Lower leg skin (tissue), 4 donors: ENCODE results near the gene CST3. TPM values are rescaled to one million over a fixed set of nuclear protein-coding genes. Genes with fewer than 3 reads are reported as not detected.
A peak's percentile ranks its signal among the peaks of the same experiment; 100 is the strongest.
"Not testable (repeated sequence)": the region's sequence is repeated elsewhere in the genome, so short reads cannot be mapped to it uniquely, and the experiment has no call there.

ENCODE experiments used
- DNase-seq, 2 donors: peaks; one replicate each; pipeline ENCODE4 v3.0.0-alpha.2; 2019; ENCODE audit warnings: low spot score in 2 of 2
- H3K4me3 ChIP-seq: fragments of 200-600 bp; sonication (generic); 2 replicates; pipeline ENCODE4 v1.5.1; 2017; ENCODE audit warnings: mild to moderate bottlenecking, low read depth; ENCODE audit not compliant: poor library complexity, severe bottlenecking
- CTCF ChIP-seq, 3 donors: fragments of 450-650 bp; IDR thresholded peaks; one replicate each; pipeline ENCODE4 v1.5.1; 2016; ENCODE audit warnings: antibody characterized with exemption in 3 of 3, mild to moderate bottlenecking in 3 of 3, moderate library complexity in 2 of 3
- POLR2A ChIP-seq, 2 donors: fragments of 450-650 bp; IDR thresholded peaks; one replicate each; pipeline ENCODE4 v1.6.1; 2016 to 2017; ENCODE audit warnings: antibody characterized with exemption in 2 of 2, mild to moderate bottlenecking in 1 of 2, moderate library complexity in 1 of 2
- WGBS, 2 donors: methylation state at CpG; one replicate each; pipeline ENCODE4 v1.1.5; 2018; 5-methylcytosine and 5-hydroxymethylcytosine counted together
- intact Hi-C: fragments of 100-400 bp; cut with DNase I; formaldehyde crosslinking; loops from one replicate; pipeline ENCODE4 v1.15.0; 2023; ENCODE audit warnings: low total_unique reads
- total RNA-seq, 4 donors: library from RNA; depleted of rRNA; stranded (reverse); fragments of >200 nt; gene quantifications; one replicate each; pipeline ENCODE4 v1.1.0, GENCODE V29; 2016

Gene CST3
- total RNA-seq, 4 donors from 2014 or later: 348 to 760 (median 498) TPM

GRCh38 chr20:23659989-23660837, 22.5 kb upstream of the CST3 start:
- intact Hi-C loops: no loop called here
- TF ChIP-seq CTCF (IDR thresholded peaks at IDR 0.05) (peak in 1 of 3 donors; percentile 59), POLR2A (IDR thresholded peaks at IDR 0.05) (no peak)
- 44 to 46% methylated on average over 8 of the region's 8 CpGs for WGBS, 2 donors
- peak in 1 of 2 donors; percentile 76 for DNase-seq
- H3K4me3 ChIP-seq: no peak overlapping the region

GRCh38 chr20:23659610-23659988, 21.8 kb upstream of the CST3 start:
- peak in 1 of 2 donors; percentile 13 for DNase-seq
- WGBS, 2 donors: 41 to 73% methylated on average over 2 of the region's 2 CpGs
- H3K4me3 ChIP-seq, intact Hi-C loops: not testable (repeated sequence)

- H3K4me3 ChIP-seq: no peak overlapping the region
- 80 to 81% methylated on average over 8 of the region's 8 CpGs for WGBS, 2 donors
- peak in 1 of 3 donors; percentile 46 for TF ChIP-seq CTCF (IDR thresholded peaks at IDR 0.05)
- TF ChIP-seq POLR2A (IDR thresholded peaks at IDR 0.05): no peak
- DNase-seq: no peak
- intact Hi-C loops: no loop called here
Observed at GRCh38 chr20:23658989-23659609, 21.3 kb upstream of the CST3 start.

GRCh38 chr20:23658336-23658735, 20.6 kb upstream of the CST3 start:
- no peak for DNase-seq
- no peak overlapping the region for H3K4me3 ChIP-seq
- TF ChIP-seq POLR2A (IDR thresholded peaks at IDR 0.05) (no peak), CTCF (IDR thresholded peaks at IDR 0.05) (no peak)
- intact Hi-C loops: no loop called here
- WGBS, 2 donors: 52 to 60% methylated on average over 2 of the region's 2 CpGs

GRCh38 chr20:23657202-23657601, 19.4 kb upstream of the CST3 start:
- DNase-seq: peak in 1 of 2 donors; percentile 72
- 74 to 79% methylated on average over 8 of the region's 8 CpGs for WGBS, 2 donors
- H3K4me3 ChIP-seq: no peak overlapping the region
- intact Hi-C loops: no loop called here
- TF ChIP-seq CTCF (IDR thresholded peaks at IDR 0.05): no peak
- TF ChIP-seq POLR2A (IDR thresholded peaks at IDR 0.05): no peak

GRCh38 chr20:23656372-23656771, 18.6 kb upstream of the CST3 start:
- intact Hi-C loops: no loop called here
- WGBS, 2 donors: 71 to 79% methylated on average over 10 of the region's 10 CpGs
- peak in 1 of 2 donors; percentile 83 for DNase-seq
- no peak overlapping the region for H3K4me3 ChIP-seq
- TF ChIP-seq POLR2A (IDR thresholded peaks at IDR 0.05) (no peak), CTCF (IDR thresholded peaks at IDR 0.05) (no peak)
